HG02943 (cell line): Measurements from ENCODE around the gene ANKHD1.

Source experiments
- ATAC-seq: cut with Tn5 transposase; IDR thresholded peaks from one replicate; pipeline ENCODE4 v1.9.1; 2021; ENCODE audit warnings: mild to moderate bottlenecking, low read depth, moderate library complexity; ENCODE audit not compliant: unreplicated experiment

The ANKHD1 gene

DNA sequence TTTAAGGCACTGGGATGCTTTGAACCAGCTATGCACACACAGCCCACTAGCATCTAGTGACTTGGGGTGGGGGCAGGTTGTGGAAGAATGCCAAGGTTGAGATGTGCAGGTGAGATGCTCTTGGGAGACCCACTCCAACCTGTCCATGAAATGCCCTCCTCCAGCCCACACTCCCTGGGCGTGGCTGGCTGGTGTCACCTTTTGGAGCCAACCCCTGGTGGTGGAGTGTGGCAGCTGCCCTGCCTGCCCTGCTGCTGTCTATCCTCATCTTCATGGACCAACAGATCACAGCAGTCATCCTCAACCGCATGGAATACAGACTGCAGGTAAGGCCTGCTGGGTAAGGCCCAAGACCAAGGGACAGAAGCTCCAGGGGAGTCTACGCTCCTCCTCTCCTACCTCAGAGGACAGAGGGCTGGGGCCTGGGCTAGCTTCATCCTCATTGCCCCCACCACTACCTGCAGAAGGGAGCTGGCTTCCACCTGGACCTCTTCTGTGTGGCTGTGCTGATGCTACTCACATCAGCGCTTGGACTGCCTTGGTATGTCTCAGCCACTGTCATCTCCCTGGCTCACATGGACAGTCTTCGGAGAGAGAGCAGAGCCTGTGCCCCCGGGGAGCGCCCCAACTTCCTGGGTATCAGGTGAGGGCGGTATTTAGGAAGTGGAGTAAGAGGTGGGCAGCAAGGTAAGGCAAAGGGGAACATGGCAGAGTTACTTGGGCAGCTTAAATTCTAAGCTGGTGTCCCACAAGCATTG is 34.2 kb upstream of the ANKHD1 start:
- ATAC-seq: no peak

DNA sequence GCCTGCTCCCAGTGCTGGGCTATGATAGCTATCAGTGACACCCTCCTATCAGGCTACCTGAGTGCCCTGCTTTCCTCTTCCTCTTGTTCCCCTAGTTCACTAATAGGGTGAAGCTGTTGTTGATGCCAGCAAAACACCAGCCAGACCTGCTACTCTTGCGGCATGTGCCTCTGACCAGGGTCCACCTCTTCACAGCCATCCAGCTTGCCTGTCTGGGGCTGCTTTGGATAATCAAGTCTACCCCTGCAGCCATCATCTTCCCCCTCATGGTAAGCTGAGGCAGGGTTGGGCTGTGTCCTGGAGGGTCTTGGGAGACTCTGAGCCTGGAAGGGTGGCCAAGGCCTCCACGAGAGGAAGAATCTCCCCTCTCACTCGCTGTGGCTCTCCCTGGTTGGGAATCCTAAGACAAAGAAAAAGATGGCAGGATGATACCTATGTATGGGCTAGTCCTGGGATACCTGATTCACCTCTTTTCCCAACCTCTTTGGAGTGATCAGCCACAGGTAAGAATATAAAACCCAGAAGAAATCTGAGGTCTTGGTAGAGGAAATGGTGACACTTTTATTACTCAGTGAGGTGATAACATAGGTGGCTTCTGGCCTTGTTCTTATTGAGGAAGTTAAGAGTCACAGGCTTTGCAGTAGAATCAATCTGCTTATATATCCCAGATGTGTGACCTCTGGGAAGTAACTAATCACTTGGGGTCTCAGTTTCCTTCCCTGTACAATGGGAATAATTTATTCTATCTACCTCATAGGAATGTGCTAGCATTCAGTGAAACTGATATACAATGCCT is 30.1 kb upstream of the ANKHD1 start:
- no peak for ATAC-seq

DNA sequence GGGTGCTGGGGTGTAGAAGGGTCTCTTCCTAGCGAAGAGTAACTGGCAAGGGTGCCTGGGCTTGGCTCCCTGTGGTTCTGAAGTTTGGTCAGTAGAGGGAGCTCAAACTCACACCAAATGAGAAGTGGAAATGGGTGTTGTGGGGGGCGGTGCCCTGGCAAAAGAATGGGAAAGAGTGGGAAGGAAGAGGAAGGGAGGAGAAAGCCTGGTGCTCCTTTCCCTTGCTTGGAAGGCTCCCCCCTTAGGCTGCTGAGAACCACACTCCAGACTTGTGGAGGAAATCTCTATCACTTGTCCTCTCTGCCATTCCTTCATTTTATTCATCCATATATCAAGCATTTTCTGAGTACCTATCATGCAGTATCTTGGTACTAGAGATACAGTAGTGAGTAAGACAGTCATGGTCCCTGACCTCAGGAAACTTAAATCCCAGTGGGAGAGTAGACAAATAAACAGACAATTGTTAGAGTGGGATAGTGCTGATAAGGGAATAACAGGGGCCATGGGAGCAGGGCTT is 28.6 kb upstream of the ANKHD1 start:
- no peak for ATAC-seq

DNA sequence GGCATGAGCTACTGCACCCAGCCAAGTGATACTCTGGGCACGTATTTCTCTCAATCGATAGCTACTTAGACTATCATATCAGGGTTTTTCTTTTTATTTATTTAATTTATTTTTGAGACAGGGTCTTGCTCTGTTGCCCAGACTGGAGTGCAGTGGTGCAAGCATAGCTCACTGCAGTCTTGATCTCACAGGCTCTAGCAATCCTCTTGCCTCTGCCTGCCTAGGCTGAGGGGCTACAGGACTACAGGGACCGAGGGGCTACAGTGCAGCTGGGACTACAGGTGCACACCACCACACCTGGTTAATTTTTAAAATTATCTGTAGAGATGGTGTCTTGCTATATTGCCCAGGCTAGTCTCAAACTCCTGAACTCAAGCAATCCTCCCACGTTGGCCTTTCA is 20.3 kb upstream of the ANKHD1 start:
- no peak for ATAC-seq

DNA sequence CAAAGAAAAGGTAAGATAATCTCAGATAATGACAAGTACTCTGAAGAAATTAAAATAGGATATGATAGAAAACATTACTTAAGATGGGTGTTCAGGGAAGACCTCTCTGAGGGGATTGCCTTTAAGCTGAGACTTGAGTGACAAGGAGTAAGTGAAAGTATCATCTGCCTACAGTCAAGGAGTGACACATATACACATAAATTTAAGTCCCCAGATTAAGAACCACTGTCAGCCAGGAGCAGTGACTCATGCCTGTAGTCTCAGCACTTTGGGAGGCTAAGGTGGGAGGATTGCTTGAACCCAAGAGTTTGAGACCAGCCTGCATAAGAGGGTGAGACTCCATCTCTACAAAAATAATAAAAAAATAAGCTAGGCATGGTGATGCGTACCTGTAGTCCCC is 19.7 kb upstream of the ANKHD1 start:
- no peak for ATAC-seq

GRCh38 chr5:140382866-140383265 is 18.8 kb upstream of the ANKHD1 start:
- ATAC-seq: no peak

GRCh38 chr5:140383300-140383699 is 18.3 kb upstream of the ANKHD1 start:
- no peak for ATAC-seq

GRCh38 chr5:140388052-140388451 is 13.6 kb upstream of the ANKHD1 start:
- no peak for ATAC-seq

DNA sequence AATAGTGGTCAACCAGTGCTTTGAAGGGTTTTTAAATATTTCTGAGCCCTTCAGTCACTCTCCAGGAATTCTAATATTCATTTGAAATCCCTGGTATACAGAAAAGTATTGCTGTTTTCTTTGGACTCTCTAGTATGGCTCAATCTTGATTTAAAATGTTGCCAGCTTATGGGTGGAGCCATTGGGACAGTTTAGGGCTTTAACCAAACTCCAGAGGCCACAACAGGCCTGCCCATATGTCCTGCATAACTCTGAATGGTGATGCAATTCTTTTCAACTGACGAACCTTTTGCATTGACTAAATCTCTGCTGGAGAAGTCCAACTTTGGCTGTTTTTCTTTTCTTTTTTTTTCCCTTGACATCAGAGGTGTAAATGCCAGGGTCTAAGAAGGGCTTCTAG is 10.3 kb upstream of the ANKHD1 start:
- ATAC-seq: no peak

DNA sequence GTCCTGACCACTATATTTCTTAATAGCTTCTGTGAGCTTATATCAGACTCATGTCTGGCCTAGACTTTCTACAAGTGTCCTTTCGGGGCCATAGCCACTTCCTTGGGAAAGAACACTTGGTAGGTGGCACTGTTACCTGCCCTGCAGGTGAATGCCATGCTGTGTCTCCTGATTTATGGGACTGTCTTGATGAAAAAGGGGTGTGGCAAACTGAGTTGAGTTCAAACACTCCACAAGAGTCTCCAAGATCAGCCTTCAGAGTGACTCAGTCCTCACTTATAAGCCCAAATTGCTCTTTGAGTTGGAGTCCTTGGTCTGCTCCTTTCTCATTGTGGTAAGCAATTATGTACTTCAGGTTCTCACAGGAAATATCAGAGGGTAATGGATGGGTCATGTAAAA is 9.9 kb upstream of the ANKHD1 start:
- no peak for ATAC-seq

DNA sequence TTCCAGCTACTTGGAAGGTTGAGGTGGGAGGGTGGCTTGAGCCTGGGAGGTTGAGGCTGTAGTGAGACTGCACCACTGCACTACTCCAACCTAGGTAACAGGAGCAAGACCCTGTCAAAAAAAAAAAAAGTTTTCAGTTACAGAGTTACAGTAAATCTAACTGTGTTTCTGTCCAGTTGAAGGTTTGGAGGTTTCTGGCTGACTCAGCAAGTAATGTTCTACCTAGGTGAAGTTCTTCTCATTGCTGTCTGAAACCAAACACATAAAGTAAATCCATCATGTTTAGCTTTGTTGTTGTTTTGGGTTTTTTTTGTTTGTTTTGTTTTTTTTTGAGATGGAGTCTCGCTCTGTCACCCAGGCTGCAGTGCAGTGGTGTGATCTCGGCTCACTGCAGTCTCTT is 7.9 kb upstream of the ANKHD1 start:
- no peak for ATAC-seq

GRCh38 chr5:140398379-140398811 is 3.2 kb upstream of the ANKHD1 start:
- ATAC-seq: no peak

DNA sequence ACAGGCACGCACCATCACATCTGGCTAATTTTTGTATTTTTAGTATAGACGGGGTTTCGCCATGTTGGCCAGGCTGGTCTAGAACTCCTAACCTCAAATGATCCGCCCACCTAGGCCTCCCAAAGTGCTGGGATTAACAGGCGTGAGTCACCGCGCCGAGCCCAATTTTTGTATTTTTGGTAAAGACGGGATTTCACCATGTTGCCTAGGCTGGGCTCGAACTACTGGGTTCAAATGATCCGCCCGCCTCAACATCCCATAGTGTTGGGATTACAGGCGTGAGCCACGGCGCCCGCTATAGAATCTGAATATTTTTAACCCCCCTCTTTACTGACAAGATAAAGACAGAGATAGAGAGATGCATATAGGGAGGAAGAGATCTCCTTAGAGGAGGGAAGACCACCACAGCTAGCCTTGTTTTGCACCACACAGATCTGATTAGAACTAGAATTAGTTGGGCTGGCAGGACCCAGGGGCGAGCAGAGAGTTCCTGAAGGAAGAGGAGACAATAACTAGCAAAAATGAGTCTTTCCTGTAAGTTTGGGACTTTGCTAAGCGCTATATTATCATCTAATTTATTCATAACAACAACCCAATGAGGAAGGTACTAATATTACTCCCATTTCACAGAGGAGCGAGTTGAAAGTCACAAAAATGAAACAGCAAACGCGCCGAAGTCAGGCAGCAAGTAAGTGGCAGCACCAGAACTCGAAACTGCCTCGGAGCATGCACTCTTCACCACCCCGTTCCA is 1.5 kb upstream of the ANKHD1 start:
- peak; percentile 1 for ATAC-seq

GRCh38 chr5:140400730-140401361 is 787 bp upstream of the ANKHD1 start:
- peak; percentile 70 for ATAC-seq

GRCh38 chr5:140402258-140403074 is 833 bp downstream of the ANKHD1 start:
- ATAC-seq: peak; percentile 0

- no peak for ATAC-seq
These were observed 2.0 kb downstream of the ANKHD1 start for GRCh38 chr5:140403613-140404012.

GRCh38 chr5:140408750-140409241 is 7.2 kb downstream of the ANKHD1 start:
- ATAC-seq: no peak

GRCh38 chr5:140413230-140413629 is 11.6 kb downstream of the ANKHD1 start:
- no peak for ATAC-seq

- ATAC-seq: no peak
These were observed 15.6 kb downstream of the ANKHD1 start for GRCh38 chr5:140417235-140417634.
